GM13976 (cell line): ENCODE results near the gene RNF4.
"Not testable (repeated sequence)": the region's sequence is repeated elsewhere in the genome, so short reads cannot be mapped to it uniquely, and the experiment has no call there.

Experiments
- DNase-seq: peaks from one replicate; pipeline ENCODE4 v3.0.0; 2012; ENCODE audit warnings: low spot score
- CTCF ChIP-seq: IDR thresholded peaks from 2 replicates; pipeline ENCODE4 v1.5.1; 2012; ENCODE audit warnings: borderline replicate concordance, mild to moderate bottlenecking; ENCODE audit not compliant: insufficient read depth; ENCODE audit errors: extremely low read depth, missing control alignments, control extremely low read depth
- in situ Hi-C: fragments of 300-500 bp; cut with MboI; formaldehyde crosslinking; loops from one replicate; pipeline ENCODE4 v1.12.0; 2022; ENCODE audit warnings: low sequenced_read_pairs, mixed read lengths, inconsistent platforms; ENCODE audit not compliant: unreplicated experiment

RNF4 gene

GRCh38 chr4:2465032-2465431 lies 3.9 kb upstream of the RNF4 start:
- DNase-seq: no peak
- no peak for TF ChIP-seq CTCF
- in situ Hi-C loops: no loop called here

GRCh38 chr4:2465544-2465943 lies 3.4 kb upstream of the RNF4 start:
- in situ Hi-C loops, DNase-seq: not testable (repeated sequence)

- no peak for TF ChIP-seq CTCF
- DNase-seq: peak; percentile 83
- in situ Hi-C loops: no loop called here
Measured at GRCh38 chr4:2469192-2469984, 482 bp downstream of the RNF4 start.

GRCh38 chr4:2470791-2471190 lies 1.9 kb downstream of the RNF4 start:
- in situ Hi-C loops: no loop called here
- TF ChIP-seq CTCF: no peak
- no peak for DNase-seq

DNA sequence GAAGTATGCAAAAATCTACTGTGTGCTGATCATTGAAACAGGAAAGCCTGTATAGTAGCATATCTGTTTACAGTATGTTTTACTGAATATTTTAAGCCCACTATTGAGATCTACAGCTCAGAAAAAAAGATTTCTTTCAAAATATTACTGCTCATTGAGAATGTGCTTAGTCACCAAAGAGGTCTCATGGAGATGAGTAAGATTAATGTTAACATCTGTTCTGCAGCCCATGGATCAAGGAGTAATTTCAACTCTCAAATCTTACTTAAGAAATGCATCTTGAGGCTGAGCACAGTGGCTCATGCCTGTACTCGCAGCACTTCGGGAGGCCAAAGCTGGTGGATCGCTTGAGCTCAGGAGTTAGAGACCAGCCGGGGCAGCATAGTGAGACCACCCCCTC lies 3.3 kb downstream of the RNF4 start:
- no peak for TF ChIP-seq CTCF
- in situ Hi-C loops: no loop called here
- no peak for DNase-seq

- in situ Hi-C loops: no loop called here
- DNase-seq: no peak
- TF ChIP-seq CTCF: no peak
Measured at GRCh38 chr4:2478229-2478628, 9.3 kb downstream of the RNF4 start.

DNA sequence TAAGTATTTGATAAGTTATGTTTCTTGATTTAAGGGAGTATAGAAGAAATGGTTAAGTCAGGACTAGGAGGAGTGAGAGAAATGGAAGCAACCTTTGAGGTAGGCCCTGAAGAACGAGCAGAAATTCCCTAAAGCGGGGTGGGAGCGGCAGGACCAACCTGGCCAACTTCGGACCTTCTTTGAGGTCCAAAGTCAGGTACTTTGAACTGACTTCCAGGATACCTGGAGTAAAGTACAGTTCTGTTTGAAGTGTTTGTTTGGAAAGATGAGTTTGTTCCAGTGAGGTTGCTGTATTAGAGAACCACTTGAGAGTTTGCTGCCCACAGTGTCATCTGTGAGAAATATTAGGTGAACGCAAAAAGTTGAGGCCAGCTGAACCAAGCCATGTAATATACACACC lies 11.7 kb downstream of the RNF4 start:
- DNase-seq: no peak
- in situ Hi-C loops: no loop called here
- no peak for TF ChIP-seq CTCF
